ACC112 (cell line): Measurements from ENCODE around the gene REXO5.

Experiments
- H2AFZ ChIP-seq: fragments of 200-600 bp; sonication (generic); one replicate; pipeline ENCODE4 v1.6.0; 2017; ENCODE audit warnings: antibody characterized with exemption, low read length; ENCODE audit not compliant: unreplicated experiment
- H3K27ac ChIP-seq: fragments of 200-600 bp; sonication (generic); 2 replicates; pipeline ENCODE4 v1.5.1; 2014; ENCODE audit warnings: low read depth, mild to moderate bottlenecking, antibody characterized with exemption, low read length, moderate library complexity
- H3K27me3 ChIP-seq: fragments of 200-600 bp; sonication (generic); 2 replicates; pipeline ENCODE4 v1.6.1; 2014; ENCODE audit warnings: mild to moderate bottlenecking, antibody characterized with exemption, low read length, moderate library complexity, mixed read lengths; ENCODE audit not compliant: insufficient read depth
- H3K36me3 ChIP-seq: fragments of 200-600 bp; sonication (generic); 2 replicates; pipeline ENCODE4 v1.6.1; 2016; ENCODE audit warnings: mild to moderate bottlenecking, antibody characterized with exemption, low read length, moderate library complexity, mixed read lengths; ENCODE audit not compliant: insufficient read depth
- H3K4me1 ChIP-seq: fragments of 200-600 bp; sonication (generic); one replicate; pipeline ENCODE4 v1.6.1; 2016; ENCODE audit warnings: low read length, mixed read lengths; ENCODE audit not compliant: insufficient read depth, unreplicated experiment, control insufficient read depth
- H3K4me3 ChIP-seq: fragments of 200-600 bp; sonication (generic); 2 replicates; pipeline ENCODE4 v1.5.1; 2014; ENCODE audit warnings: mild to moderate bottlenecking, low read depth, low read length
- H3K79me2 ChIP-seq: fragments of 200-600 bp; sonication (generic); one replicate; pipeline ENCODE4 v1.6.0; 2016; ENCODE audit warnings: low read length; ENCODE audit not compliant: control insufficient read depth, unreplicated experiment, insufficient read depth

REXO5 gene

GRCh38 chr16:20822521-20823325 lies 16.4 kb downstream of the REXO5 start:
- H3K4me1 ChIP-seq = no peaks in the 10 kb centered on the region
- no peak overlapping the region for H2AFZ ChIP-seq
- H3K4me3 ChIP-seq = no peak overlapping the region
- H3K27me3 ChIP-seq = no peaks in the 10 kb centered on the region
- H3K36me3 ChIP-seq = peaks cover 18% of the 10 kb centered on the region
- H3K79me2 ChIP-seq = no peaks in the 10 kb centered on the region
- no peak overlapping the region for H3K27ac ChIP-seq

GRCh38 chr16:20826039-20826566 lies 19.8 kb downstream of the REXO5 start:
- Histone ChIP-seq H2AFZ (no peak overlapping the region), H3K36me3 (peaks cover 13% of the 10 kb centered on the region; the same call in 1 of the 2 replicates), H3K4me3 (no peak overlapping the region), H3K4me1 (no peaks in the 10 kb centered on the region), H3K27me3 (no peaks in the 10 kb centered on the region), H3K27ac (no peak overlapping the region), H3K79me2 (no peaks in the 10 kb centered on the region)

- Histone ChIP-seq H3K27me3 (no peaks in the 10 kb centered on the region), H2AFZ (no peak overlapping the region), H3K27ac (no peak overlapping the region), H3K79me2 (no peaks in the 10 kb centered on the region), H3K4me3 (no peak overlapping the region), H3K36me3 (peaks cover 18% of the 10 kb centered on the region; the same call in 1 of the 2 replicates), H3K4me1 (no peaks in the 10 kb centered on the region)
Observed at GRCh38 chr16:20829536-20829935, 23.2 kb downstream of the REXO5 start.

GRCh38 chr16:20830372-20830771 lies 24.0 kb downstream of the REXO5 start:
- Histone ChIP-seq H2AFZ (no peak overlapping the region), H3K4me1 (no peaks in the 10 kb centered on the region), H3K27ac (no peak overlapping the region), H3K4me3 (no peak overlapping the region), H3K36me3 (peaks cover 26% of the 10 kb centered on the region), H3K79me2 (no peaks in the 10 kb centered on the region), H3K27me3 (no peaks in the 10 kb centered on the region)

GRCh38 chr16:20833086-20833485 lies 26.8 kb downstream of the REXO5 start:
- H3K36me3 ChIP-seq = peaks cover 27% of the 10 kb centered on the region
- H3K27me3 ChIP-seq = no peaks in the 10 kb centered on the region
- no peak overlapping the region for H3K27ac ChIP-seq
- H2AFZ ChIP-seq = no peak overlapping the region
- no peaks in the 10 kb centered on the region for H3K79me2 ChIP-seq
- H3K4me1 ChIP-seq = no peaks in the 10 kb centered on the region
- H3K4me3 ChIP-seq = no peak overlapping the region

- peaks cover 30% of the 10 kb centered on the region for H3K36me3 ChIP-seq
Observed at GRCh38 chr16:20838240-20838639, 31.9 kb downstream of the REXO5 start.

GRCh38 chr16:20839504-20839903 lies 33.2 kb downstream of the REXO5 start:
- H2AFZ ChIP-seq = no peak overlapping the region
- no peaks in the 10 kb centered on the region for H3K4me1 ChIP-seq
- no peak overlapping the region for H3K27ac ChIP-seq
- H3K4me3 ChIP-seq = no peak overlapping the region
- H3K27me3 ChIP-seq = no peaks in the 10 kb centered on the region
- H3K79me2 ChIP-seq = no peaks in the 10 kb centered on the region
- H3K36me3 ChIP-seq = peaks cover 25% of the 10 kb centered on the region

More at GRCh38 chr16:20838240-20838639, 31.9 kb downstream of the REXO5 start:
- H3K4me1 ChIP-seq = no peaks in the 10 kb centered on the region
- no peak overlapping the region for H3K4me3 ChIP-seq
- no peaks in the 10 kb centered on the region for H3K27me3 ChIP-seq
- H3K79me2 ChIP-seq = no peaks in the 10 kb centered on the region
- H2AFZ ChIP-seq = no peak overlapping the region
- no peak overlapping the region for H3K27ac ChIP-seq

- H3K27ac ChIP-seq = no peak overlapping the region
- 0 out of 2 replicates have a peak, but pooled peaks cover 4% of the 10 kb centered on the region for H3K36me3 ChIP-seq
Observed at GRCh38 chr16:20844054-20844453, 37.7 kb downstream of the REXO5 start.

GRCh38 chr16:20844588-20844987 lies 38.3 kb downstream of the REXO5 start:
- Histone ChIP-seq H3K27ac (no peak overlapping the region), H3K36me3 (0 out of 2 replicates have a peak, but pooled peaks cover 4% of the 10 kb centered on the region), H3K79me2 (no peaks in the 10 kb centered on the region), H3K4me3 (no peak overlapping the region), H3K27me3 (no peaks in the 10 kb centered on the region), H2AFZ (no peak overlapping the region), H3K4me1 (peaks cover 4% of the 10 kb centered on the region)

More at GRCh38 chr16:20844054-20844453, 37.7 kb downstream of the REXO5 start:
- no peak overlapping the region for H3K4me3 ChIP-seq
- no peaks in the 10 kb centered on the region for H3K27me3 ChIP-seq
- no peaks in the 10 kb centered on the region for H3K79me2 ChIP-seq
- H3K4me1 ChIP-seq = no peaks in the 10 kb centered on the region
- H2AFZ ChIP-seq = no peak overlapping the region

- no peak overlapping the region for H3K27ac ChIP-seq
- H3K4me1 ChIP-seq = peaks cover 18% of the 10 kb centered on the region
- H3K79me2 ChIP-seq = no peaks in the 10 kb centered on the region
- no peaks in the 10 kb centered on the region for H3K27me3 ChIP-seq
- no peak overlapping the region for H3K4me3 ChIP-seq
- H2AFZ ChIP-seq = no peak overlapping the region
- H3K36me3 ChIP-seq = no peaks in the 10 kb centered on the region
Observed at GRCh38 chr16:20846030-20846429, 39.7 kb downstream of the REXO5 start.

- peaks cover 23% of the 10 kb centered on the region for H3K4me1 ChIP-seq
- no peak overlapping the region for H3K27ac ChIP-seq
- H3K79me2 ChIP-seq = no peaks in the 10 kb centered on the region
- no peak overlapping the region for H3K4me3 ChIP-seq
- H3K36me3 ChIP-seq = no peaks in the 10 kb centered on the region
- H3K27me3 ChIP-seq = no peaks in the 10 kb centered on the region
- H2AFZ ChIP-seq = no peak overlapping the region
Observed at GRCh38 chr16:20846551-20846950, 40.2 kb downstream of the REXO5 start.
